Natural killer cell (primary cell): Measurements from ENCODE around the gene RNF14. TPM values are rescaled to one million over a fixed set of nuclear protein-coding genes. Genes with fewer than 3 reads are reported as not detected.

Experiments used
- ATAC-seq, 3 donors: fragments of 150-1000 bp in 2 of 3; fragments of 200-7000 bp in 1 of 3; cut with Tn5 transposase; 1 replicate in 1 of 3; 2 replicates in 2 of 3; pipeline ENCODE4 v1.10.0; 2021; ENCODE audit warnings: mild to moderate bottlenecking in 2 of 3, moderate library complexity in 2 of 3
- DNase-seq, 2 donors: peaks; one replicate each; pipeline versions ENCODE4 v3.0.0 to v3.0.0-alpha.2; 2013 to 2021; ENCODE audit warnings: mixed read lengths in 1 of 2
- H3K27ac ChIP-seq: one replicate; pipeline ENCODE4 v1.5.1; 2013; ENCODE audit warnings: mild to moderate bottlenecking, low read length
- H3K27me3 ChIP-seq: one replicate; pipeline ENCODE4 v1.6.1; 2013; ENCODE audit warnings: low read length; ENCODE audit not compliant: control insufficient read depth, insufficient read depth
- H3K36me3 ChIP-seq: one replicate; pipeline ENCODE4 v1.6.1; 2013; ENCODE audit warnings: low read length; ENCODE audit not compliant: control insufficient read depth, insufficient read depth
- H3K4me1 ChIP-seq: one replicate; pipeline ENCODE4 v1.6.1; 2013; ENCODE audit warnings: low read length; ENCODE audit not compliant: control insufficient read depth, insufficient read depth
- H3K4me3 ChIP-seq: one replicate; pipeline ENCODE4 v1.5.1; 2013; ENCODE audit warnings: low read length
- H3K9me3 ChIP-seq: one replicate; pipeline ENCODE4 v1.6.1; 2013; ENCODE audit warnings: low read length; ENCODE audit not compliant: control insufficient read depth, insufficient read depth
- H3K27ac Mint-ChIP-seq, 2 donors: one replicate each; pipeline ENCODE4 v1.8.0; 2022; ENCODE audit warnings: mild to moderate bottlenecking in 2 of 2, mixed read lengths in 2 of 2, moderate library complexity in 1 of 2
- H3K27me3 Mint-ChIP-seq, 2 donors: one replicate each; pipeline ENCODE4 v1.8.0; 2022; ENCODE audit warnings: low read depth in 2 of 2, mixed read lengths in 2 of 2
- H3K36me3 Mint-ChIP-seq: one replicate; pipeline ENCODE4 v1.8.0; 2022; ENCODE audit warnings: mixed read lengths
- H3K4me1 Mint-ChIP-seq, 2 donors: one replicate each; pipeline ENCODE4 v1.8.0; 2022; ENCODE audit warnings: mixed read lengths in 2 of 2
- H3K4me3 Mint-ChIP-seq: one replicate; pipeline ENCODE4 v1.8.0; 2022; ENCODE audit warnings: mild to moderate bottlenecking, moderate library complexity, mixed read lengths
- H3K9me3 Mint-ChIP-seq, 2 donors: one replicate each; pipeline ENCODE4 v1.8.0; 2022; ENCODE audit warnings: mixed read lengths in 2 of 2
- CTCF ChIP-seq: fragments of 200-600 bp; IDR thresholded peaks from one replicate; pipeline ENCODE4 v1.8.0; 2022; ENCODE audit warnings: antibody characterized with exemption
- WGBS: methylation state at CpG from one replicate; pipeline ENCODE4 v1.1.7; 2013; ENCODE audit warnings: missing lambda C conversion rate; ENCODE audit not compliant: insufficient coverage; 5-methylcytosine and 5-hydroxymethylcytosine counted together
- intact Hi-C: fragments of 100-400 bp; cut with micrococcal nuclease; formaldehyde crosslinking; loops from one replicate; pipeline ENCODE4 v1.14.2; 2022
- total RNA-seq, 4 donors: library from RNA; stranded (reverse); fragments of 120-200 nt in 1 of 4; gene quantifications; one replicate each; pipeline versions ENCODE4 v1.2.3 to v1.2.4, GENCODE V29; 2013 to 2022

RNF14 gene
- total RNA-seq, 3 donors from 2014 or later (not counting 1 experiment from before 2014, with no cell fraction given): 20.6 to 29.2 (median 21.3) TPM

GRCh38 chr5:142000173-142000572 is 31.3 kb downstream of the RNF14 start:
- Histone ChIP-seq H3K27ac (no peak overlapping the region), H3K9me3 (no peaks in the 10 kb centered on the region), H3K4me3 (no peak overlapping the region), H3K27me3 (no peaks in the 10 kb centered on the region), H3K36me3 (peaks cover 31% of the 10 kb centered on the region), H3K4me1 (no peaks in the 10 kb centered on the region)
- Mint-ChIP-seq H3K27ac (peak overlapping the region in 1 of 2 donors; percentile 45), H3K27me3 (no peaks in the 10 kb centered on the region), H3K4me1 (peaks cover 0 to 6% of the 10 kb centered on the region in 2 donors), H3K36me3 (peaks cover 2% of the 10 kb centered on the region), H3K9me3 (no peaks in the 10 kb centered on the region), H3K4me3 (no peak overlapping the region)
- ATAC-seq (no peak), DNase-seq (no peak)
- intact Hi-C loops: no loop called here
- WGBS: 90% methylated on average over 1 of the region's 1 CpG
- no peak for TF ChIP-seq CTCF

GRCh38 chr5:142000704-142001484 is 32.0 kb downstream of the RNF14 start:
- 90% methylated on average over 5 of the region's 6 CpGs for WGBS
- intact Hi-C loops: no loop called here

GRCh38 chr5:142003266-142003800 is 34.4 kb downstream of the RNF14 start:
- Histone ChIP-seq H3K27me3 (no peaks in the 10 kb centered on the region), H3K36me3 (peaks cover 39% of the 10 kb centered on the region), H3K4me3 (no peak overlapping the region), H3K9me3 (no peaks in the 10 kb centered on the region), H3K27ac (no peak overlapping the region), H3K4me1 (peaks cover 23% of the 10 kb centered on the region)
- Mint-ChIP-seq H3K27me3 (no peaks in the 10 kb centered on the region), H3K27ac (no peak overlapping the region), H3K4me3 (no peak overlapping the region), H3K4me1 (peaks cover 21 to 22% of the 10 kb centered on the region in 2 donors), H3K9me3 (no peaks in the 10 kb centered on the region), H3K36me3 (peaks cover 7% of the 10 kb centered on the region)
- TF ChIP-seq CTCF: no peak
- WGBS: 91% methylated on average over 2 of the region's 2 CpGs
- intact Hi-C loops: no loop called here
- ATAC-seq: no peak
- DNase-seq: no peak

More at GRCh38 chr5:142000704-142001484, 32.0 kb downstream of the RNF14 start:
- Mint-ChIP-seq H3K9me3 (no peaks in the 10 kb centered on the region), H3K27me3 (no peaks in the 10 kb centered on the region), H3K36me3 (peaks cover 7% of the 10 kb centered on the region), H3K4me1 (peaks cover 0 to 6% of the 10 kb centered on the region in 2 donors), H3K27ac (peak overlapping the region in 1 of 2 donors; percentile 45), H3K4me3 (no peak overlapping the region)
- no peaks in the 10 kb centered on the region for H3K9me3 ChIP-seq
- ATAC-seq (no peak), DNase-seq (peak in 1 of 2 donors; percentile 46)
- peaks cover 3% of the 10 kb centered on the region for H3K4me1 ChIP-seq
- H3K27me3 ChIP-seq: no peaks in the 10 kb centered on the region
- H3K27ac ChIP-seq: no peak overlapping the region
- no peak for TF ChIP-seq CTCF
- no peak overlapping the region for H3K4me3 ChIP-seq
- H3K36me3 ChIP-seq: peaks cover 35% of the 10 kb centered on the region
